ENCODE results near the gene DCBLD2. TPM values are rescaled to one million over a fixed set of nuclear protein-coding genes. Genes with fewer than 3 reads are reported as not detected.

Gene DCBLD2
- total RNA-seq, 1 donor from 2014 or later: 145 TPM

- H3K4me3 ChIP-seq: no peak overlapping the region
- H3K4me2 ChIP-seq: no peak overlapping the region
- no peak overlapping the region for H3K4me3 Mint-ChIP-seq
- DNase-seq (ENCODE audit: low spot score): peak; percentile 46
- H3K4me1 Mint-ChIP-seq: no peaks in the 10 kb centered on the region
- no peaks in the 10 kb centered on the region for H3K9me3 ChIP-seq (ENCODE audit: low read depth)
- H3K4me1 ChIP-seq: no peaks in the 10 kb centered on the region
- H3K27me3 ChIP-seq: no peaks in the 10 kb centered on the region
- H3K9ac ChIP-seq: no peak overlapping the region
- H3K27me3 Mint-ChIP-seq (ENCODE audit: insufficient read depth, low read depth): no peaks in the 10 kb centered on the region
- no peak overlapping the region for H3K27ac Mint-ChIP-seq
- TF ChIP-seq, protein P1, sequence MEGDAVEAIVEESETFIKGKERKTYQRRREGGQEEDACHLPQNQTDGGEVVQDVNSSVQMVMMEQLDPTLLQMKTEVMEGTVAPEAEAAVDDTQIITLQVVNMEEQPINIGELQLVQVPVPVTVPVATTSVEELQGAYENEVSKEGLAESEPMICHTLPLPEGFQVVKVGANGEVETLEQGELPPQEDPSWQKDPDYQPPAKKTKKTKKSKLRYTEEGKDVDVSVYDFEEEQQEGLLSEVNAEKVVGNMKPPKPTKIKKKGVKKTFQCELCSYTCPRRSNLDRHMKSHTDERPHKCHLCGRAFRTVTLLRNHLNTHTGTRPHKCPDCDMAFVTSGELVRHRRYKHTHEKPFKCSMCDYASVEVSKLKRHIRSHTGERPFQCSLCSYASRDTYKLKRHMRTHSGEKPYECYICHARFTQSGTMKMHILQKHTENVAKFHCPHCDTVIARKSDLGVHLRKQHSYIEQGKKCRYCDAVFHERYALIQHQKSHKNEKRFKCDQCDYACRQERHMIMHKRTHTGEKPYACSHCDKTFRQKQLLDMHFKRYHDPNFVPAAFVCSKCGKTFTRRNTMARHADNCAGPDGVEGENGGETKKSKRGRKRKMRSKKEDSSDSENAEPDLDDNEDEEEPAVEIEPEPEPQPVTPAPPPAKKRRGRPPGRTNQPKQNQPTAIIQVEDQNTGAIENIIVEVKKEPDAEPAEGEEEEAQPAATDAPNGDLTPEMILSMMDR (IDR thresholded peaks at IDR 0.05): peak; percentile 76
- TF ChIP-seq EZH2phosphoT487 (IDR thresholded peaks at IDR 0.05): no peak
- no peak overlapping the region for H2AFZ ChIP-seq (replicated peaks)
- H3K36me3 ChIP-seq: peaks cover 7% of the 10 kb centered on the region
- no peaks in the 10 kb centered on the region for H3K9me3 Mint-ChIP-seq
- peaks cover 15% of the 10 kb centered on the region for H3K36me3 Mint-ChIP-seq
- no peak overlapping the region for H3K27ac ChIP-seq
- peaks cover 18% of the 10 kb centered on the region for H3F3A ChIP-seq (ENCODE audit: low read depth)
- H3K79me2 ChIP-seq (ENCODE audit: low read depth): no peaks in the 10 kb centered on the region
- no peaks in the 10 kb centered on the region for H4K20me1 ChIP-seq (ENCODE audit: low read depth)
These were observed 83.9 kb downstream of the DCBLD2 start for GRCh38 chr3:98817547-98818041.

GRCh38 chr3:98814817-98815420, 86.6 kb downstream of the DCBLD2 start:
- Histone ChIP-seq H2AFZ (replicated peaks) (no peak overlapping the region), H3K9ac (no peak overlapping the region), H3K36me3 (peaks cover 20% of the 10 kb centered on the region), H3K9me3 (ENCODE audit: low read depth) (no peaks in the 10 kb centered on the region), H3K4me1 (no peaks in the 10 kb centered on the region), H3K4me2 (no peak overlapping the region), H3K4me3 (no peak overlapping the region), H3K27me3 (no peaks in the 10 kb centered on the region), H4K20me1 (ENCODE audit: low read depth) (no peaks in the 10 kb centered on the region), H3K79me2 (ENCODE audit: low read depth) (no peaks in the 10 kb centered on the region), H3F3A (ENCODE audit: low read depth) (peaks cover 18% of the 10 kb centered on the region), H3K27ac (no peak overlapping the region)
- no peaks in the 10 kb centered on the region for H3K4me1 Mint-ChIP-seq
- H3K9me3 Mint-ChIP-seq: no peaks in the 10 kb centered on the region
- H3K27me3 Mint-ChIP-seq (ENCODE audit: insufficient read depth, low read depth): no peaks in the 10 kb centered on the region
- TF ChIP-seq EZH2 (IDR thresholded peaks at IDR 0.05): no peak
- TF ChIP-seq, protein P1 (IDR thresholded peaks at IDR 0.05): no peak
- no peak for TF ChIP-seq EZH2phosphoT487 (IDR thresholded peaks at IDR 0.05)
- no peak overlapping the region for H3K4me3 Mint-ChIP-seq
- no peak overlapping the region for H3K27ac Mint-ChIP-seq
- DNase-seq (ENCODE audit: low spot score): no peak
- H3K36me3 Mint-ChIP-seq: peaks cover 14% of the 10 kb centered on the region

- no peaks in the 10 kb centered on the region for H3K27me3 ChIP-seq
- H3K79me2 ChIP-seq (ENCODE audit: low read depth): no peaks in the 10 kb centered on the region
- no peak overlapping the region for H3K4me3 ChIP-seq
- H3K4me2 ChIP-seq: no peak overlapping the region
- no peak overlapping the region for H3K27ac Mint-ChIP-seq
- H3F3A ChIP-seq (ENCODE audit: low read depth): peaks cover 3% of the 10 kb centered on the region
- no peak overlapping the region for H2AFZ ChIP-seq (replicated peaks)
- no peak overlapping the region for H3K9ac ChIP-seq
- peaks cover 31% of the 10 kb centered on the region for H3K36me3 ChIP-seq
- no peaks in the 10 kb centered on the region for H4K20me1 ChIP-seq (ENCODE audit: low read depth)
- no peaks in the 10 kb centered on the region for H3K4me1 Mint-ChIP-seq
- no peak overlapping the region for H3K27ac ChIP-seq
- no peaks in the 10 kb centered on the region for H3K27me3 Mint-ChIP-seq (ENCODE audit: insufficient read depth, low read depth)
- H3K9me3 Mint-ChIP-seq: no peaks in the 10 kb centered on the region
- no peak overlapping the region for H3K4me3 Mint-ChIP-seq
- H3K4me1 ChIP-seq: no peaks in the 10 kb centered on the region
- peaks cover 19% of the 10 kb centered on the region for H3K36me3 Mint-ChIP-seq
- TF ChIP-seq EZH2 (IDR thresholded peaks at IDR 0.05): no peak
- TF ChIP-seq EZH2phosphoT487 (IDR thresholded peaks at IDR 0.05): no peak
- TF ChIP-seq, protein P1 (IDR thresholded peaks at IDR 0.05): peak; percentile 75
- H3K9me3 ChIP-seq (ENCODE audit: low read depth): no peaks in the 10 kb centered on the region
- peak; percentile 20 for DNase-seq (ENCODE audit: low spot score)
These were observed 88.6 kb downstream of the DCBLD2 start for GRCh38 chr3:98812851-98813374.
